Measurements from ENCODE around the gene GRIN2A. TPM values are rescaled to one million over a fixed set of nuclear protein-coding genes. Genes with fewer than 3 reads are reported as not detected.

The GRIN2A gene
- total RNA-seq, 1 donor from 2014 or later: 1.5 TPM

- Mint-ChIP-seq H3K36me3 (ENCODE audit: low read depth) (no peaks in the 10 kb centered on the region), H3K4me1 (no peaks in the 10 kb centered on the region), H3K4me3 (no peak overlapping the region), H3K27me3 (peaks cover 7% of the 10 kb centered on the region), H3K27ac (no peak overlapping the region), H3K9me3 (peaks cover 7% of the 10 kb centered on the region)
- ChIA-PET POLR2A (no interaction called here), CTCF (no interaction called here)
- no peak for DNase-seq
- intact Hi-C loops (cut with micrococcal nuclease): no loop called here
- no peak for ATAC-seq (ENCODE audit: low read depth)
- TF ChIP-seq, protein P1, sequence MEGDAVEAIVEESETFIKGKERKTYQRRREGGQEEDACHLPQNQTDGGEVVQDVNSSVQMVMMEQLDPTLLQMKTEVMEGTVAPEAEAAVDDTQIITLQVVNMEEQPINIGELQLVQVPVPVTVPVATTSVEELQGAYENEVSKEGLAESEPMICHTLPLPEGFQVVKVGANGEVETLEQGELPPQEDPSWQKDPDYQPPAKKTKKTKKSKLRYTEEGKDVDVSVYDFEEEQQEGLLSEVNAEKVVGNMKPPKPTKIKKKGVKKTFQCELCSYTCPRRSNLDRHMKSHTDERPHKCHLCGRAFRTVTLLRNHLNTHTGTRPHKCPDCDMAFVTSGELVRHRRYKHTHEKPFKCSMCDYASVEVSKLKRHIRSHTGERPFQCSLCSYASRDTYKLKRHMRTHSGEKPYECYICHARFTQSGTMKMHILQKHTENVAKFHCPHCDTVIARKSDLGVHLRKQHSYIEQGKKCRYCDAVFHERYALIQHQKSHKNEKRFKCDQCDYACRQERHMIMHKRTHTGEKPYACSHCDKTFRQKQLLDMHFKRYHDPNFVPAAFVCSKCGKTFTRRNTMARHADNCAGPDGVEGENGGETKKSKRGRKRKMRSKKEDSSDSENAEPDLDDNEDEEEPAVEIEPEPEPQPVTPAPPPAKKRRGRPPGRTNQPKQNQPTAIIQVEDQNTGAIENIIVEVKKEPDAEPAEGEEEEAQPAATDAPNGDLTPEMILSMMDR (IDR thresholded peaks at IDR 0.05): no peak
These were observed 380.6 kb downstream of the GRIN2A start for GRCh38 chr16:9801651-9802050.

- POLR2A ChIA-PET: no interaction called here
- Mint-ChIP-seq H3K36me3 (ENCODE audit: low read depth) (no peaks in the 10 kb centered on the region), H3K9me3 (peaks cover 7% of the 10 kb centered on the region), H3K27me3 (peaks cover 7% of the 10 kb centered on the region), H3K4me3 (no peak overlapping the region), H3K27ac (no peak overlapping the region), H3K4me1 (no peaks in the 10 kb centered on the region)
- TF ChIP-seq, protein P1 (IDR thresholded peaks at IDR 0.05): no peak
- intact Hi-C loops (cut with micrococcal nuclease): no loop called here
- ATAC-seq (ENCODE audit: low read depth): no peak
- no peak for DNase-seq
- CTCF ChIA-PET: no interaction called here
These were observed 382.0 kb downstream of the GRIN2A start for GRCh38 chr16:9800186-9800738.

DNA sequence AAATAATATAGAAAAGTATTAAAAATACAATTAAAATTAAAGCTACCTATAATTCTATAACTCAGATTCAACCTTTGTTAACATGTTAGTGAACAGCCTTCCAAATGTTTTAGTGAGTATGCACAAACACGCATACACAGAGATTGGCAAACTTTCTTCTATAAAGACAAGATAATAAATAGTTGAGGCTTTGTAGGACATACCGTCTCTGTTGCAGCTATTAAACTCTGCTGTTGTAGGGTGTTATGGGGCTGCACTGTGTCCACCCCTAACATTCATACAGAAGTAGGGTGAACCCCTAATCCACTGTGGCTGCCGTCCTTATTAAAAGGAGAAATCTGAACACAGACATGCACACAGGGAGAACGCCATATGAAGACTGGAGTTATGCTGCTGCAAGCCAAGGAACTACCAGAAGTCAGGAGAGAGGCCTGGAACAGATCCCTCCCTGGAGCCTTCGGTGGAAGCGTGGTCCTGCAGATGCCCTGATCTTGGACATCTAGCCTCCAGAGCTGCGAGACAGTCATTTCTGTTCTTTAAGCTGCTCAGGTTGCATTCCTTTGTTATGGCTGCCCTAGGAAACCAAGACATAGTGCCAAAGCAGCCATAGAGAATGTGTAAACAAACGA is 383.2 kb downstream of the GRIN2A start:
- DNase-seq (no peak), ATAC-seq (ENCODE audit: low read depth) (no peak)
- CTCF ChIA-PET: no interaction called here
- POLR2A ChIA-PET: no interaction called here
- Mint-ChIP-seq H3K27me3 (peaks cover 7% of the 10 kb centered on the region), H3K27ac (no peak overlapping the region), H3K36me3 (ENCODE audit: low read depth) (no peaks in the 10 kb centered on the region), H3K4me1 (no peaks in the 10 kb centered on the region), H3K4me3 (no peak overlapping the region), H3K9me3 (peaks cover 7% of the 10 kb centered on the region)
- TF ChIP-seq, protein P1 (IDR thresholded peaks at IDR 0.05): no peak
- intact Hi-C loops (cut with micrococcal nuclease): no loop called here

- Mint-ChIP-seq H3K36me3 (ENCODE audit: low read depth) (no peaks in the 10 kb centered on the region), H3K4me1 (no peaks in the 10 kb centered on the region), H3K27ac (no peak overlapping the region), H3K27me3 (peaks cover 7% of the 10 kb centered on the region), H3K9me3 (peaks cover 7% of the 10 kb centered on the region), H3K4me3 (no peak overlapping the region)
- no peak for ATAC-seq (ENCODE audit: low read depth)
- POLR2A ChIA-PET: no interaction called here
- TF ChIP-seq, protein P1 (IDR thresholded peaks at IDR 0.05): no peak
- no peak for DNase-seq
- intact Hi-C loops (cut with micrococcal nuclease): no loop called here
- CTCF ChIA-PET: no interaction called here
These were observed 383.8 kb downstream of the GRIN2A start for GRCh38 chr16:9798474-9798873.

GRCh38 chr16:9797306-9797705 is 384.9 kb downstream of the GRIN2A start:
- Mint-ChIP-seq H3K36me3 (ENCODE audit: low read depth) (no peaks in the 10 kb centered on the region), H3K4me3 (no peak overlapping the region), H3K27ac (no peak overlapping the region), H3K27me3 (peaks cover 7% of the 10 kb centered on the region), H3K9me3 (peaks cover 7% of the 10 kb centered on the region), H3K4me1 (no peaks in the 10 kb centered on the region)
- TF ChIP-seq, protein P1 (IDR thresholded peaks at IDR 0.05): no peak
- no peak for DNase-seq
- POLR2A ChIA-PET: no interaction called here
- intact Hi-C loops (cut with micrococcal nuclease): no loop called here
- CTCF ChIA-PET: no interaction called here
- no peak for ATAC-seq (ENCODE audit: low read depth)
